Caco-2 (cell line): ENCODE measurements around the gene VWA5B1. TPM values are rescaled to one million over a fixed set of nuclear protein-coding genes. Genes with fewer than 3 reads are reported as not detected.

Source experiments
- BruUV-seq: library from RNA; stranded (reverse); fragments of 400-500 nt; replicated peaks from 2 replicates; lab custom pipeline; 2021; lab: Mats Ljungman, UMichigan
- CTCF ChIA-PET: fragments of 300-600 bp; sonication (Branson Sonifier 250); formaldehyde crosslinking; loops from one replicate; lab custom pipeline; 2022; ENCODE audit warnings: antibody characterized with exemption; lab: Charles Lee
- POLR2A ChIA-PET: fragments of 300-600 bp; sonication (Branson Sonifier 250); formaldehyde crosslinking; loops from one replicate; lab custom pipeline; 2022; ENCODE audit warnings: antibody characterized with exemption; lab: Charles Lee
- DNase-seq, 2 experiments: peaks; one replicate each; pipeline versions ENCODE4 v3.0.0 to v3.0.0-alpha.2; 2020 to 2022
- H3K27me3 ChIP-seq: replicated peaks from 2 replicates; pipeline ENCODE4 v1.6.0; 2011; ENCODE audit warnings: low read length; ENCODE audit not compliant: control insufficient read depth, insufficient read depth
- H3K36me3 ChIP-seq: 2 replicates; pipeline ENCODE4 v1.5.1; 2011; ENCODE audit warnings: low read length; ENCODE audit not compliant: control insufficient read depth, insufficient read depth
- H3K4me1 ChIP-seq: fragments of 250-450 bp; sonication (Bioruptor Pico); 2 replicates; pipeline ENCODE4 v1.5.1; 2020; ENCODE audit warnings: mild to moderate bottlenecking
- H3K4me3 ChIP-seq: 2 replicates; pipeline ENCODE4 v1.5.1; 2011; ENCODE audit warnings: low read depth, mild to moderate bottlenecking, control low read depth, low read length
- H3K9me3 ChIP-seq: fragments of 250-450 bp; sonication (Bioruptor Pico); 2 replicates; pipeline ENCODE4 v1.5.1; 2020; ENCODE audit warnings: mild to moderate bottlenecking, moderate library complexity
- H3K27ac Mint-ChIP-seq: one replicate; pipeline ENCODE4 v1.8.0; 2022; ENCODE audit warnings: mixed read lengths; ENCODE audit not compliant: unreplicated experiment
- H3K27me3 Mint-ChIP-seq: one replicate; pipeline ENCODE4 v1.8.0; 2022; ENCODE audit warnings: mixed read lengths; ENCODE audit not compliant: insufficient read depth, unreplicated experiment
- H3K36me3 Mint-ChIP-seq: one replicate; pipeline ENCODE4 v1.8.0; 2022; ENCODE audit warnings: mild to moderate bottlenecking, mixed read lengths; ENCODE audit not compliant: insufficient read depth, unreplicated experiment
- H3K4me1 Mint-ChIP-seq: one replicate; pipeline ENCODE4 v1.8.0; 2022; ENCODE audit warnings: low read depth, mixed read lengths; ENCODE audit not compliant: unreplicated experiment
- H3K4me3 Mint-ChIP-seq: one replicate; pipeline ENCODE4 v1.8.0; 2022; ENCODE audit warnings: mild to moderate bottlenecking, moderate library complexity, mixed read lengths; ENCODE audit not compliant: unreplicated experiment
- H3K9me3 Mint-ChIP-seq: one replicate; pipeline ENCODE4 v1.8.0; 2022; ENCODE audit warnings: mixed read lengths; ENCODE audit not compliant: unreplicated experiment
- intact Hi-C: fragments of 100-400 bp; cut with micrococcal nuclease; formaldehyde crosslinking; loops from one replicate; pipeline ENCODE4 v1.10.0; 2022; ENCODE audit not compliant: unreplicated experiment
- total RNA-seq: library from RNA; stranded (reverse); gene quantifications from 2 replicates; pipeline ENCODE4 v1.2.3, GENCODE V29; 2022
- TF ChIP-seq, protein P1 (sequence below), 2 experiments: fragments of 200-600 bp in 1 of 2; IDR thresholded peaks; 1 replicate in 1 of 2; 2 replicates in 1 of 2; pipeline versions ENCODE4 v1.5.1 to v1.8.0; 2011 to 2022; ENCODE audit warnings: antibody characterized with exemption in 1 of 2, control low read depth in 1 of 2, inconsistent platforms in 1 of 2, low read depth in 1 of 2, low read length in 1 of 2, mild to moderate bottlenecking in 1 of 2, moderate library complexity in 1 of 2; ENCODE audit not compliant: insufficient read depth in 1 of 2, severe bottlenecking in 1 of 2, unreplicated experiment in 1 of 2

VWA5B1 gene
- total RNA-seq, 1 experiment from 2014 or later = not detected

DNA sequence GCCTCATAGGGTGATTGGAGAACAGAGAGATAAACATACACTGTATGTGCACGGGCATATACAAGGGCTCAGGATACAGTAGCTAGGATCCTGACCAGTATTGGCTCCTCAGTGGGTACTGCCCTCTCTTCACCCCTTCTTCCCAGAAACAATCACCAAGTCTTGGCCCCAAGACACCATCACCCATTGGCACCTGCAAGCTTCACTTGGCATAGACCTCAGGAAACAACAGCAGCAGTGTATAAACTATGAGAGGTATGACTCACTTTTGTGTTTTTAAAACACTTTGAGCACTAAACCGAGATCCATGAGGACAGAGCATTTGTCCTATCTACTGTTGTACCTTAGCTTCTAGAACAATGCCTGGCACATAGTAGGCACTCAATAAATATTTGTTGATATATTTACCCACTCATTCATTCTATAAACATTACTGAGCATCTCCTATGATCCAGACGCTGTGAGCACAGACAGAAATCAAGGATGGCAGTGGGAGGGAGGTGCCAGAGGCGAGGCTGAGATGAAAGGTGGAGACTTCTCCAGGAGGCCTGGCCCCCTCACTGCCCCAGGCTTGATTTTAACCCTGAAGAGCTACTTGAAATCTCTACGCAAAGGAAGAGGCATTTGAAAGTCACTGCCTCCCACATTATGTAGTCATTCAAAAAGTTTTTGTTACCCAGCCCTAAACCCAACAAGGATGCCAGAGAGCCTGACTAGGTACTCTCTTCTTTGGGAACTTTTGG is 100.1 kb downstream of the VWA5B1 start:
- no TSS peak for BruUV-seq
- H3K27ac Mint-ChIP-seq = no peak overlapping the region
- Histone ChIP-seq H3K9me3 (0 out of 2 replicates have a peak, but pooled peaks cover 7% of the 10 kb centered on the region), H3K4me3 (no peak overlapping the region), H3K27me3 (no peaks in the 10 kb centered on the region; the same call in 1 of the 2 replicates), H3K4me1 (no peaks in the 10 kb centered on the region), H3K36me3 (no peaks in the 10 kb centered on the region)
- TF ChIP-seq, protein P1, sequence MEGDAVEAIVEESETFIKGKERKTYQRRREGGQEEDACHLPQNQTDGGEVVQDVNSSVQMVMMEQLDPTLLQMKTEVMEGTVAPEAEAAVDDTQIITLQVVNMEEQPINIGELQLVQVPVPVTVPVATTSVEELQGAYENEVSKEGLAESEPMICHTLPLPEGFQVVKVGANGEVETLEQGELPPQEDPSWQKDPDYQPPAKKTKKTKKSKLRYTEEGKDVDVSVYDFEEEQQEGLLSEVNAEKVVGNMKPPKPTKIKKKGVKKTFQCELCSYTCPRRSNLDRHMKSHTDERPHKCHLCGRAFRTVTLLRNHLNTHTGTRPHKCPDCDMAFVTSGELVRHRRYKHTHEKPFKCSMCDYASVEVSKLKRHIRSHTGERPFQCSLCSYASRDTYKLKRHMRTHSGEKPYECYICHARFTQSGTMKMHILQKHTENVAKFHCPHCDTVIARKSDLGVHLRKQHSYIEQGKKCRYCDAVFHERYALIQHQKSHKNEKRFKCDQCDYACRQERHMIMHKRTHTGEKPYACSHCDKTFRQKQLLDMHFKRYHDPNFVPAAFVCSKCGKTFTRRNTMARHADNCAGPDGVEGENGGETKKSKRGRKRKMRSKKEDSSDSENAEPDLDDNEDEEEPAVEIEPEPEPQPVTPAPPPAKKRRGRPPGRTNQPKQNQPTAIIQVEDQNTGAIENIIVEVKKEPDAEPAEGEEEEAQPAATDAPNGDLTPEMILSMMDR (IDR thresholded peaks at IDR 0.05; ENCODE audit: insufficient read depth in 1 of 2, low read depth in 1 of 2, low read length in 1 of 2, severe bottlenecking in 1 of 2, unreplicated experiment in 1 of 2) = no peak
- H3K36me3 Mint-ChIP-seq = no peaks in the 10 kb centered on the region
- DNase-seq = no peak
- intact Hi-C loops = no loop called here
- ChIA-PET CTCF (no interaction called here), POLR2A (no interaction called here)
- peaks cover 20% of the 10 kb centered on the region for H3K9me3 Mint-ChIP-seq
- no peak overlapping the region for H3K4me3 Mint-ChIP-seq
- peaks cover 16% of the 10 kb centered on the region for H3K27me3 Mint-ChIP-seq
- no peaks in the 10 kb centered on the region for H3K4me1 Mint-ChIP-seq

DNA sequence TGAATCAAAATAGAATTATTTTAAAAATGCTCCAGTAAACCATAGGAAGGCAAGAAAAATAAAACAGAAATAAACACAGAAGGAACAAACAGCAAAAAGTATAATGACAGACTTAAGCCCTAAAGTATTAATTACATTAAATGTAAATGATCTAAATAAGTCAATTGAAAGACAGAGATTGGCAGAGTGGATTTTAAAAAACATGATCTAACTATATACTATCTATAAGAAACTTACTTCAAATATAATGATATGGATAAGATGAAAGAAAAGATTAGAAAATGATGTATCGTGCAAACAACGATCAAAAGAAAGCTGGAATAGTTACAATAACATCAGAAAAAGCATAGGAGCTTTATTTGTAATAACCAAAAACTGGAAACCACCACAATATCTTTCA is 104.6 kb downstream of the VWA5B1 start:
- 0 out of 2 replicates have a peak, but pooled peaks cover 7% of the 10 kb centered on the region for H3K9me3 ChIP-seq
- no peaks in the 10 kb centered on the region for H3K27me3 ChIP-seq
- no peaks in the 10 kb centered on the region for H3K36me3 Mint-ChIP-seq
- no peak for DNase-seq
- H3K36me3 ChIP-seq = no peaks in the 10 kb centered on the region
- H3K27me3 Mint-ChIP-seq = peaks cover 20% of the 10 kb centered on the region
- no peak overlapping the region for H3K4me3 ChIP-seq
- no peaks in the 10 kb centered on the region for H3K4me1 ChIP-seq
- intact Hi-C loops = no loop called here
- no peak overlapping the region for H3K27ac Mint-ChIP-seq
- H3K4me1 Mint-ChIP-seq = no peaks in the 10 kb centered on the region
- peaks cover 20% of the 10 kb centered on the region for H3K9me3 Mint-ChIP-seq
- no TSS peak for BruUV-seq
- TF ChIP-seq, protein P1 (IDR thresholded peaks at IDR 0.05; ENCODE audit: insufficient read depth in 1 of 2, low read depth in 1 of 2, low read length in 1 of 2, severe bottlenecking in 1 of 2, unreplicated experiment in 1 of 2) = no peak
- POLR2A ChIA-PET = no interaction called here
- H3K4me3 Mint-ChIP-seq = no peak overlapping the region
- CTCF ChIA-PET = no interaction called here

DNA sequence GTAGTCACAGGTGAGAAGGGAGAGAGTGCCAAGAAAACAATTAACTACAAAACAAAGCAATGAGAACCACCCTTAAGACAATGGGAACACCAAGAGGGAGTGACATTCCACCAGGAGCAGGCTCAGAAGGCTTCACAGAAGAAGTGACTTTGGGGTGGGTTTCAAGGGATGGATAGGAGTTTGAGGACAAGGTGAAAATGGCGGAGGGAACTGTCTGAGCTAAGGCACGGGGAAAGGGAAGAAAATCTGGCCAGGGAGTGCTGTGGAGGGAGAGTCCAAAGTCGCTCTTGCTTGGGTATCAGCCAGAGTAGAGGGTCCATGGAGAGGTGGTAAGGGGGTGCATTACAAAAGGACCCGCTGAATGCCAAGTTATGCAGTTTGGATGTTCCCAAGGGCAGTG is 108.1 kb downstream of the VWA5B1 start:
- H3K36me3 Mint-ChIP-seq = no peaks in the 10 kb centered on the region
- intact Hi-C loops = no loop called here
- Histone ChIP-seq H3K27me3 (no peaks in the 10 kb centered on the region), H3K4me1 (no peaks in the 10 kb centered on the region), H3K4me3 (no peak overlapping the region), H3K36me3 (no peaks in the 10 kb centered on the region), H3K9me3 (0 out of 2 replicates have a peak, but pooled peaks cover 7% of the 10 kb centered on the region)
- BruUV-seq = no TSS peak
- TF ChIP-seq, protein P1 (IDR thresholded peaks at IDR 0.05; ENCODE audit: insufficient read depth in 1 of 2, low read depth in 1 of 2, low read length in 1 of 2, severe bottlenecking in 1 of 2, unreplicated experiment in 1 of 2) = no peak
- H3K27ac Mint-ChIP-seq = no peak overlapping the region
- H3K4me1 Mint-ChIP-seq = no peaks in the 10 kb centered on the region
- no peak for DNase-seq
- ChIA-PET CTCF (no interaction called here), POLR2A (no interaction called here)
- H3K9me3 Mint-ChIP-seq = peaks cover 16% of the 10 kb centered on the region
- peaks cover 9% of the 10 kb centered on the region for H3K27me3 Mint-ChIP-seq
- H3K4me3 Mint-ChIP-seq = no peak overlapping the region
